ENCODE data around the gene GRID1. TPM values are rescaled to one million over a fixed set of nuclear protein-coding genes. Genes with fewer than 3 reads are reported as not detected.

The GRID1 gene
- total RNA-seq, 1 experiment from 2014 or later = 5.6 TPM

GRCh38 chr10:86035791-86036543 is 330.6 kb downstream of the GRID1 start:
- no peak for DNase-seq (ENCODE audit: low read depth, low spot score)
- CTCF ChIA-PET = no interaction called here
- intact Hi-C loops (cut with micrococcal nuclease) = no loop called here
- Histone ChIP-seq H3K4me2 (ENCODE audit: low read length) (no peak overlapping the region), H3K9me2 (ENCODE audit: insufficient read depth) (no peaks in the 10 kb centered on the region), H3K4me1 (ENCODE audit: control insufficient read depth in 1 of 2, insufficient read depth in 2 of 2, low read length in 2 of 2) (no peaks in the 10 kb centered on the region), H3K27ac (ENCODE audit: low read depth, low read length) (no peak overlapping the region), H3K79me2 (ENCODE audit: insufficient read depth, low read length) (no peaks in the 10 kb centered on the region), H2AFZ (ENCODE audit: low read depth, low read length, poor library complexity, severe bottlenecking) (no peak overlapping the region), H3K36me3 (ENCODE audit: control insufficient read depth in 1 of 2, insufficient read depth in 2 of 2, low read length in 2 of 2) (no peaks in the 10 kb centered on the region), H3K9me3 (ENCODE audit: control insufficient read depth in 1 of 2, insufficient read depth in 1 of 2, low read depth in 1 of 2, low read length in 2 of 2) (no peaks in the 10 kb centered on the region), H3K27me3 (ENCODE audit: insufficient read depth, low read length) (no peaks in the 10 kb centered on the region), H4K20me1 (ENCODE audit: insufficient read depth) (no peaks in the 10 kb centered on the region), H3K4me3 (replicated peaks in 1 of 2; ENCODE audit: low read depth in 1 of 2, low read length in 2 of 2) (no peak overlapping the region), H3K9ac (ENCODE audit: low read length) (no peak overlapping the region)
- BruUV-seq (replicated peaks) = no TSS peak
- RAD21 ChIA-PET (ENCODE audit: low non-redundant PET in 1 of 2, low total read pairs in 2 of 2, uncharacterized antibody in 2 of 2, unreplicated experiment in 2 of 2) = no interaction called here
- no peak for ATAC-seq
- TF ChIP-seq CBX3 (IDR thresholded peaks at IDR 0.05; ENCODE audit: low read depth) (no peak), CEBPB (IDR thresholded peaks at IDR 0.05; ENCODE audit: low read depth) (no peak), ZFX (IDR thresholded peaks at IDR 0.05) (no peak), ELF1 (IDR thresholded peaks at IDR 0.05; ENCODE audit: borderline replicate concordance, low read depth) (no peak), POLR2AphosphoS5 (IDR thresholded peaks at IDR 0.05; ENCODE audit: low read depth, low read length) (no peak), POLR2A (IDR thresholded peaks at IDR 0.05; ENCODE audit: borderline replicate concordance, extremely low read depth, insufficient read depth, insufficient read length) (no peak)
- POLR2A ChIA-PET = no interaction called here

- Histone ChIP-seq H3K27ac (ENCODE audit: low read depth, low read length) (no peak overlapping the region), H3K4me1 (ENCODE audit: control insufficient read depth in 1 of 2, insufficient read depth in 2 of 2, low read length in 2 of 2) (no peaks in the 10 kb centered on the region), H3K27me3 (ENCODE audit: insufficient read depth, low read length) (no peaks in the 10 kb centered on the region), H3K4me2 (ENCODE audit: low read length) (no peak overlapping the region), H3K9me2 (ENCODE audit: insufficient read depth) (no peaks in the 10 kb centered on the region), H3K36me3 (ENCODE audit: control insufficient read depth in 1 of 2, insufficient read depth in 2 of 2, low read length in 2 of 2) (no peaks in the 10 kb centered on the region), H3K79me2 (ENCODE audit: insufficient read depth, low read length) (no peaks in the 10 kb centered on the region), H3K9ac (ENCODE audit: low read length) (no peak overlapping the region), H3K9me3 (ENCODE audit: control insufficient read depth in 1 of 2, insufficient read depth in 1 of 2, low read depth in 1 of 2, low read length in 2 of 2) (no peaks in the 10 kb centered on the region), H2AFZ (ENCODE audit: low read depth, low read length, poor library complexity, severe bottlenecking) (no peak overlapping the region), H4K20me1 (ENCODE audit: insufficient read depth) (no peaks in the 10 kb centered on the region), H3K4me3 (replicated peaks in 1 of 2; ENCODE audit: low read depth in 1 of 2, low read length in 2 of 2) (no peak overlapping the region)
- CTCF ChIA-PET = no interaction called here
- RAD21 ChIA-PET (ENCODE audit: low non-redundant PET in 1 of 2, low total read pairs in 2 of 2, uncharacterized antibody in 2 of 2, unreplicated experiment in 2 of 2) = no interaction called here
- DNase-seq (ENCODE audit: low read depth, low spot score) (no peak), ATAC-seq (no peak)
- POLR2A ChIA-PET = no interaction called here
- TF ChIP-seq REST (IDR thresholded peaks at IDR 0.05; ENCODE audit: low read depth) (no peak), TCF7L2 (IDR thresholded peaks at IDR 0.05; ENCODE audit: borderline replicate concordance, extremely low read depth, insufficient read depth, insufficient read length) (no peak), POLR2A (IDR thresholded peaks at IDR 0.05; ENCODE audit: borderline replicate concordance, extremely low read depth, insufficient read depth, insufficient read length) (no peak), EGR1 (IDR thresholded peaks at IDR 0.05; ENCODE audit: low read depth) (no peak), FOSL1 (IDR thresholded peaks at IDR 0.05; ENCODE audit: low read depth) (no peak), ELF1 (IDR thresholded peaks at IDR 0.05; ENCODE audit: borderline replicate concordance, low read depth) (no peak), SP1 (IDR thresholded peaks at IDR 0.05; ENCODE audit: low read depth) (no peak)
- no TSS peak for BruUV-seq (replicated peaks)
- intact Hi-C loops (cut with micrococcal nuclease) = no loop called here
Observed at GRCh38 chr10:86034710-86035109, 331.9 kb downstream of the GRID1 start.

Measured in HCT116 (cell line).